Measurements from ENCODE around the gene SHLD3. TPM values are rescaled to one million over a fixed set of nuclear protein-coding genes. Genes with fewer than 3 reads are reported as not detected.

The SHLD3 gene
- total RNA-seq, 1 experiment from 2014 or later: 3.7 TPM

DNA sequence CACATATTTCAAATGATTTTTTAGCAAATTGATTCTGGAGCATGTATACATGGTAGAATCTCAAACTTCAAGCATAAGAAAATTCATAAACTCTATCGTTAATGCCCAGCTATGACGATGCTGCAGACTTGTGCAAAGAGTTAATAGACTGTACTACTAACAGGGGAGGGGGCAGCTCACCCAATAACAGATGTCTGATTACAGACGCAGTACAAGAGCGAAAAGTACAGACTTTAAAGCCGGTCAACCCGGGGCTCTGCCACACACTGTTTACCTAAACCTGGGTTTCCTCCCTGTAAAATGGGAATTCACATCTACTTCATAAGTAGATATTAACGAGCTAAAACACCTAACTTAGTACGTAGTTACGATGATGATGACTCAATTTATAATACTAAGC is 1.3 kb upstream of the SHLD3 start:
- BruUV-seq (replicated peaks): no TSS peak
- H3K4me3 Mint-ChIP-seq (ENCODE audit: unreplicated experiment): peak overlapping the region; percentile 85
- ChIA-PET POLR2A (interaction anchor here (0.6 to 3.8 kb wide), 23 partner anchors 11 to 863 kb away, joined by 3 to 38 read pairs (median 4); partner anchors contain the start of genes CENPK, CWC27, ERBIN and NLN), CTCF (interaction anchor here (0.7 to 1.0 kb wide), 3 partner anchors 59 to 1318 kb away, joined by 3 to 5 read pairs (median 4); no protein-coding TSS in a partner anchor)
- TF ChIP-seq, protein P1, sequence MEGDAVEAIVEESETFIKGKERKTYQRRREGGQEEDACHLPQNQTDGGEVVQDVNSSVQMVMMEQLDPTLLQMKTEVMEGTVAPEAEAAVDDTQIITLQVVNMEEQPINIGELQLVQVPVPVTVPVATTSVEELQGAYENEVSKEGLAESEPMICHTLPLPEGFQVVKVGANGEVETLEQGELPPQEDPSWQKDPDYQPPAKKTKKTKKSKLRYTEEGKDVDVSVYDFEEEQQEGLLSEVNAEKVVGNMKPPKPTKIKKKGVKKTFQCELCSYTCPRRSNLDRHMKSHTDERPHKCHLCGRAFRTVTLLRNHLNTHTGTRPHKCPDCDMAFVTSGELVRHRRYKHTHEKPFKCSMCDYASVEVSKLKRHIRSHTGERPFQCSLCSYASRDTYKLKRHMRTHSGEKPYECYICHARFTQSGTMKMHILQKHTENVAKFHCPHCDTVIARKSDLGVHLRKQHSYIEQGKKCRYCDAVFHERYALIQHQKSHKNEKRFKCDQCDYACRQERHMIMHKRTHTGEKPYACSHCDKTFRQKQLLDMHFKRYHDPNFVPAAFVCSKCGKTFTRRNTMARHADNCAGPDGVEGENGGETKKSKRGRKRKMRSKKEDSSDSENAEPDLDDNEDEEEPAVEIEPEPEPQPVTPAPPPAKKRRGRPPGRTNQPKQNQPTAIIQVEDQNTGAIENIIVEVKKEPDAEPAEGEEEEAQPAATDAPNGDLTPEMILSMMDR (IDR thresholded peaks at IDR 0.05; ENCODE audit: unreplicated experiment): no peak
- intact Hi-C loops (cut with micrococcal nuclease): no loop called here
- peaks cover 14% of the 10 kb centered on the region for H3K36me3 Mint-ChIP-seq (ENCODE audit: insufficient read depth, unreplicated experiment)
- DNase-seq (ENCODE audit: unreplicated experiment): no peak
- peaks cover 4% of the 10 kb centered on the region for H3K4me1 Mint-ChIP-seq (ENCODE audit: insufficient read depth, unreplicated experiment)
- H3K9me3 Mint-ChIP-seq (ENCODE audit: unreplicated experiment): no peaks in the 10 kb centered on the region
- H3K27me3 Mint-ChIP-seq (ENCODE audit: insufficient read depth, unreplicated experiment): no peaks in the 10 kb centered on the region
- peak overlapping the region; percentile 97 for H3K27ac Mint-ChIP-seq (ENCODE audit: low read depth, unreplicated experiment)

DNA sequence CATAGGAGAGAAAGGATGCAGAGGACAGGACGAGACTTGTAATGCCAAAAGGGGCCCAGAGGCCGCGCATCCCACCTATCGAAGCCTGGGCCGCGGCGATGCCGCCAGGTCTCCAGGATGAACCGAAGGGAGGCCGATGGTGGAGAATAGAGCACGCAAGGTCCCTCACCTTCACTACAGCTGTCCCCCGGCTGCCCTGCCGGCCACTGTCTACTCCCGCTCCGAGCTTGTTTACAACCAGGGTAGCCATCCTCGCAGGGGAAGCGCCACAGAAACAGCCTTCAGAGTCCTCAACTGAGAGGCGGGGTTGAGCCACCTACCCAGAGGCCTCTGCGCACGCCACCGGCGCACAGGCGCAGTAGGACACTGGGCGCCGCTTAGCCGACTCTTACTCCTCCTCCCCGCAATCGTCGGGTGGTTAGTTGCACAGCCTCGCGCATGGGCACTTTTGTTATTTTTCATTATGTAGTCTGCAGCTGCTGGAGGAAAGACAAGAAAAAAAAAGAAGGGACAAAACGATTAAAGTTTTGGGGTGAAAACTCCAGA is 729 bp upstream of the SHLD3 start, which contains the start of gene TRIM23:
Gene TRIM23 (minus strand): TSS at position 309 of the 546 bp plus-strand sequence. CDS start 59 bp downstream, at position 250.
- intact Hi-C loops (cut with micrococcal nuclease): loop anchor here (2.0 kb wide), 1 partner anchor 521 kb away; the partner anchor contains the start of gene SREK1
- peak within 1 kb of the TSS; percentile 97 for H3K27ac Mint-ChIP-seq (ENCODE audit: low read depth, unreplicated experiment)
- H3K27me3 Mint-ChIP-seq (ENCODE audit: insufficient read depth, unreplicated experiment): no peaks in the 10 kb centered on the region
- POLR2A ChIA-PET: interaction anchor here (0.6 to 3.8 kb wide), 25 partner anchors 10 to 864 kb away, joined by 3 to 38 read pairs (median 4); partner anchors contain the start of genes CENPK, CWC27, ERBIN and NLN
- H3K36me3 Mint-ChIP-seq (ENCODE audit: insufficient read depth, unreplicated experiment): peaks cover 20% of the 10 kb centered on the region
- CTCF ChIA-PET: interaction anchor here (0.7 to 1.0 kb wide), 3 partner anchors 60 to 1318 kb away, joined by 3 to 5 read pairs (median 4); no protein-coding TSS in a partner anchor
- no TSS peak for BruUV-seq (replicated peaks)
- H3K4me3 Mint-ChIP-seq (ENCODE audit: unreplicated experiment): peak within 1 kb of the TSS; percentile 85
- peaks cover 4% of the 10 kb centered on the region for H3K4me1 Mint-ChIP-seq (ENCODE audit: insufficient read depth, unreplicated experiment)
- H3K9me3 Mint-ChIP-seq (ENCODE audit: unreplicated experiment): no peaks in the 10 kb centered on the region
- peak; percentile 92 for DNase-seq (ENCODE audit: unreplicated experiment)
- TF ChIP-seq, protein P1 (IDR thresholded peaks at IDR 0.05; ENCODE audit: unreplicated experiment): no peak

- TF ChIP-seq, protein P1 (IDR thresholded peaks at IDR 0.05; ENCODE audit: unreplicated experiment): no peak
- no peaks in the 10 kb centered on the region for H3K9me3 Mint-ChIP-seq (ENCODE audit: unreplicated experiment)
- intact Hi-C loops (cut with micrococcal nuclease): loop anchor here (2.0 kb wide), 1 partner anchor 519 kb away; the partner anchor contains the start of gene SREK1
- peak; percentile 0 for DNase-seq (ENCODE audit: unreplicated experiment)
- H3K4me3 Mint-ChIP-seq (ENCODE audit: unreplicated experiment): peak overlapping the region; percentile 85
- peaks cover 12% of the 10 kb centered on the region for H3K36me3 Mint-ChIP-seq (ENCODE audit: insufficient read depth, unreplicated experiment)
- ChIA-PET CTCF (interaction anchor here (0.6 to 1.2 kb wide), 3 partner anchors 9 to 25 kb away, joined by 3 to 5 read pairs (median 3); no protein-coding TSS in a partner anchor), POLR2A (interaction anchor here (0.6 to 3.8 kb wide), 16 partner anchors 8 to 1203 kb away, joined by 3 to 38 read pairs (median 4); partner anchors contain the start of genes CENPK, ERBIN, NLN and PPWD1)
- H3K4me1 Mint-ChIP-seq (ENCODE audit: insufficient read depth, unreplicated experiment): peaks cover 4% of the 10 kb centered on the region
- no peaks in the 10 kb centered on the region for H3K27me3 Mint-ChIP-seq (ENCODE audit: insufficient read depth, unreplicated experiment)
- BruUV-seq (replicated peaks): no TSS peak
- peak overlapping the region; percentile 97 for H3K27ac Mint-ChIP-seq (ENCODE audit: low read depth, unreplicated experiment)
Measured at GRCh38 chr5:65625743-65626142, 916 bp downstream of the SHLD3 start.

GRCh38 chr5:65630981-65631380 is 6.2 kb downstream of the SHLD3 start:
- no peaks in the 10 kb centered on the region for H3K9me3 Mint-ChIP-seq (ENCODE audit: unreplicated experiment)
- intact Hi-C loops (cut with micrococcal nuclease): no loop called here
- no peaks in the 10 kb centered on the region for H3K27me3 Mint-ChIP-seq (ENCODE audit: insufficient read depth, unreplicated experiment)
- H3K4me1 Mint-ChIP-seq (ENCODE audit: insufficient read depth, unreplicated experiment): peaks cover 4% of the 10 kb centered on the region
- no peak for DNase-seq (ENCODE audit: unreplicated experiment)
- no TSS peak for BruUV-seq (replicated peaks)
- H3K4me3 Mint-ChIP-seq (ENCODE audit: unreplicated experiment): no peak overlapping the region
- ChIA-PET POLR2A (no interaction called here), CTCF (no interaction called here)
- TF ChIP-seq, protein P1 (IDR thresholded peaks at IDR 0.05; ENCODE audit: unreplicated experiment): no peak
- H3K27ac Mint-ChIP-seq (ENCODE audit: low read depth, unreplicated experiment): no peak overlapping the region
- H3K36me3 Mint-ChIP-seq (ENCODE audit: insufficient read depth, unreplicated experiment): peaks cover 8% of the 10 kb centered on the region
